Body of pancreas (tissue), 4 donors: Measurements from ENCODE around the gene PPP1R37. TPM values are rescaled to one million over a fixed set of nuclear protein-coding genes. Genes with fewer than 3 reads are reported as not detected.

Source experiments
- ATAC-seq: fragments of 150-250 bp; one replicate; pipeline ENCODE4 v1.9.1; 2016
- DNase-seq, 4 donors: peaks; one replicate each; pipeline ENCODE4 v3.0.0-alpha.2; 2019
- H3K27ac ChIP-seq, 4 donors: fragments of 200-600 bp; sonication (generic); 1 replicate in 3 of 4; 2 replicates in 1 of 4; pipeline versions ENCODE4 v1.5.1 to v1.6.1; 2016 to 2019; ENCODE audit warnings: mild to moderate bottlenecking in 1 of 4, mixed read lengths in 1 of 4, moderate library complexity in 1 of 4
- H3K27me3 ChIP-seq, 2 donors: fragments of 200-600 bp; sonication (generic); one replicate each; pipeline ENCODE4 v1.6.0; 2016; ENCODE audit warnings: mild to moderate bottlenecking in 1 of 2
- H3K36me3 ChIP-seq, 2 donors: fragments of 200-600 bp; sonication (generic); replicated peaks in 1 of 2; 2 replicates each; pipeline ENCODE4 v1.5.1; 2016; ENCODE audit warnings: low read depth in 2 of 2; ENCODE audit not compliant: insufficient read depth in 1 of 2
- H3K4me1 ChIP-seq: fragments of 200-600 bp; sonication (generic); one replicate; pipeline ENCODE4 v1.6.0; 2016
- H3K4me3 ChIP-seq, 2 donors: fragments of 200-600 bp; sonication (generic); 1 replicate in 1 of 2; 2 replicates in 1 of 2; pipeline ENCODE4 v1.5.1; 2016 to 2019
- H3K9me3 ChIP-seq, 3 donors: fragments of 200-600 bp; sonication (generic); 1 replicate in 2 of 3; 2 replicates in 1 of 3; pipeline ENCODE4 v1.5.1; 2016
- CTCF ChIP-seq, 7 experiments: fragments of 450-650 bp in 4 of 7; fragments of 200-600 bp in 3 of 7; sonication (generic) in 3 of 7; IDR thresholded peaks; one replicate each; pipeline ENCODE4 v1.5.1; 2016 to 2019; ENCODE audit warnings: antibody characterized with exemption in 7 of 7
- POLR2A ChIP-seq, 3 donors: fragments of 450-650 bp; IDR thresholded peaks; one replicate each; pipeline ENCODE4 v1.6.1; 2016; ENCODE audit warnings: antibody characterized with exemption in 3 of 3, mild to moderate bottlenecking in 2 of 3
- WGBS, 2 donors: methylation state at CpG; one replicate each; pipeline ENCODE4 v1.1.5; 2017; 5-methylcytosine and 5-hydroxymethylcytosine counted together
- intact Hi-C: fragments of 100-400 bp; cut with DNase I; formaldehyde crosslinking; loops from one replicate; pipeline ENCODE4 v1.15.1; 2023
- total RNA-seq, 2 donors: library from RNA; depleted of rRNA; stranded (reverse); fragments of >200 nt; gene quantifications; one replicate each; pipeline ENCODE4 v1.1.0, GENCODE V29; 2016

PPP1R37 gene
- total RNA-seq, 2 donors from 2014 or later = 16.6 to 49.8 TPM

- intact Hi-C loops = no loop called here
- H3K4me1 ChIP-seq = peaks cover 10% of the 10 kb centered on the region
Measured at GRCh38 chr19:45125975-45126493, 33.1 kb downstream of the PPP1R37 start.

GRCh38 chr19:45126654-45127053, 33.7 kb downstream of the PPP1R37 start:
- no peak for DNase-seq
- Histone ChIP-seq H3K27ac (no peak overlapping the region), H3K4me3 (no peak overlapping the region), H3K27me3 (no peaks in the 10 kb centered on the region), H3K4me1 (peaks cover 10% of the 10 kb centered on the region), H3K9me3 (no peaks in the 10 kb centered on the region), H3K36me3 (no peaks in the 10 kb centered on the region)
- TF ChIP-seq CTCF (IDR thresholded peaks at IDR 0.05) = no peak
- TF ChIP-seq POLR2A (IDR thresholded peaks at IDR 0.05) = no peak
- no peak for ATAC-seq
- intact Hi-C loops = no loop called here
- WGBS, 2 donors = 74 to 84% methylated on average over 7 of the region's 7 CpGs

More at GRCh38 chr19:45125975-45126493, 33.1 kb downstream of the PPP1R37 start:
- Histone ChIP-seq H3K4me3 (no peak overlapping the region), H3K36me3 (no peaks in the 10 kb centered on the region), H3K27ac (no peak overlapping the region), H3K27me3 (no peaks in the 10 kb centered on the region), H3K9me3 (no peaks in the 10 kb centered on the region)
- ATAC-seq (peak; percentile 77), DNase-seq (peak; percentile 69 to 81 (median 72))
- peak; percentile 18 to 71 (median 60) for TF ChIP-seq CTCF (IDR thresholded peaks at IDR 0.05)
- no peak for TF ChIP-seq POLR2A (IDR thresholded peaks at IDR 0.05)
- WGBS, 2 donors = 57 to 100% methylated on average over 5 to 11 of the region's 12 CpGs

GRCh38 chr19:45128146-45128545, 35.2 kb downstream of the PPP1R37 start:
- Histone ChIP-seq H3K4me3 (no peak overlapping the region), H3K9me3 (no peaks in the 10 kb centered on the region), H3K36me3 (no peaks in the 10 kb centered on the region), H3K27me3 (no peaks in the 10 kb centered on the region), H3K4me1 (peaks cover 10% of the 10 kb centered on the region), H3K27ac (no peak overlapping the region)
- 87 to 89% methylated on average over 5 of the region's 5 CpGs for WGBS, 2 donors
- intact Hi-C loops = no loop called here
- no peak for DNase-seq
- ATAC-seq = no peak
- TF ChIP-seq CTCF (IDR thresholded peaks at IDR 0.05) (no peak), POLR2A (IDR thresholded peaks at IDR 0.05) (no peak)

- no peaks in the 10 kb centered on the region for H3K27me3 ChIP-seq
- intact Hi-C loops = no loop called here
- H3K36me3 ChIP-seq = no peaks in the 10 kb centered on the region
- 80 to 87% methylated on average over 3 to 5 of the region's 5 CpGs for WGBS, 2 donors
- ATAC-seq = no peak
- no peak for DNase-seq
- H3K27ac ChIP-seq = no peak overlapping the region
- peaks cover 10% of the 10 kb centered on the region for H3K4me1 ChIP-seq
- H3K9me3 ChIP-seq = no peaks in the 10 kb centered on the region
- TF ChIP-seq CTCF (IDR thresholded peaks at IDR 0.05) (no peak), POLR2A (IDR thresholded peaks at IDR 0.05) (no peak)
- H3K4me3 ChIP-seq = no peak overlapping the region
Measured at GRCh38 chr19:45128806-45129205, 35.8 kb downstream of the PPP1R37 start.

- ATAC-seq (no peak), DNase-seq (no peak)
- intact Hi-C loops = no loop called here
- Histone ChIP-seq H3K27me3 (no peaks in the 10 kb centered on the region), H3K4me3 (no peak overlapping the region), H3K36me3 (no peaks in the 10 kb centered on the region), H3K9me3 (no peaks in the 10 kb centered on the region), H3K4me1 (peaks cover 10% of the 10 kb centered on the region), H3K27ac (no peak overlapping the region)
- TF ChIP-seq POLR2A (IDR thresholded peaks at IDR 0.05) (no peak), CTCF (IDR thresholded peaks at IDR 0.05) (no peak)
- WGBS, 2 donors = 87 to 93% methylated on average over 3 to 13 of the region's 13 CpGs
Measured at GRCh38 chr19:45130236-45130635, 37.3 kb downstream of the PPP1R37 start.
